ENCODE measurements around the gene OR51I1.

The OR51I1 gene

GRCh38 chr11:5441414-5441813, at the start of gene OR51I1:
TSS of gene OR51I1 (minus strand) at chr11:5441514. CDS start at chr11:5441514, 0 bp downstream.
- H3K36me3 Mint-ChIP-seq, result no peaks in the 10 kb centered on the region
- no peaks in the 10 kb centered on the region for H3K9me3 Mint-ChIP-seq
- H3K27me3 Mint-ChIP-seq, result peaks cover 15% of the 10 kb centered on the region
- H3K27ac Mint-ChIP-seq, result no peak within 1 kb of the TSS
- no peak within 1 kb of the TSS for H3K4me3 Mint-ChIP-seq
- no peaks in the 10 kb centered on the region for H3K4me1 Mint-ChIP-seq

GRCh38 chr11:5489576-5490357, 48.5 kb upstream of the OR51I1 start:
- H3K27ac Mint-ChIP-seq, result no peak overlapping the region
- no peak overlapping the region for H3K4me3 Mint-ChIP-seq
- no peaks in the 10 kb centered on the region for H3K9me3 Mint-ChIP-seq
- no peaks in the 10 kb centered on the region for H3K4me1 Mint-ChIP-seq
- no peaks in the 10 kb centered on the region for H3K36me3 Mint-ChIP-seq
- H3K27me3 Mint-ChIP-seq, result peaks cover 6% of the 10 kb centered on the region

GRCh38 chr11:5488798-5489399, 47.6 kb upstream of the OR51I1 start:
- no peak overlapping the region for H3K4me3 Mint-ChIP-seq
- H3K27ac Mint-ChIP-seq, result no peak overlapping the region
- H3K9me3 Mint-ChIP-seq, result no peaks in the 10 kb centered on the region
- peaks cover 5% of the 10 kb centered on the region for H3K27me3 Mint-ChIP-seq
- H3K36me3 Mint-ChIP-seq, result no peaks in the 10 kb centered on the region
- no peaks in the 10 kb centered on the region for H3K4me1 Mint-ChIP-seq

GRCh38 chr11:5488385-5488784, 47.1 kb upstream of the OR51I1 start, which contains the start of gene OR52D1:
TSS of gene OR52D1 (plus strand) at chr11:5488685. CDS start at chr11:5488707, 22 bp downstream.
- H3K9me3 Mint-ChIP-seq, result no peaks in the 10 kb centered on the region
- H3K27ac Mint-ChIP-seq, result no peak within 1 kb of the TSS
- no peaks in the 10 kb centered on the region for H3K36me3 Mint-ChIP-seq
- H3K27me3 Mint-ChIP-seq, result peaks cover 5% of the 10 kb centered on the region
- no peaks in the 10 kb centered on the region for H3K4me1 Mint-ChIP-seq
- no peak within 1 kb of the TSS for H3K4me3 Mint-ChIP-seq

GRCh38 chr11:5486421-5486820, 45.1 kb upstream of the OR51I1 start:
- Mint-ChIP-seq H3K4me3 (no peak overlapping the region), H3K4me1 (no peaks in the 10 kb centered on the region), H3K27ac (no peak overlapping the region), H3K27me3 (peaks cover 5% of the 10 kb centered on the region), H3K36me3 (no peaks in the 10 kb centered on the region), H3K9me3 (no peaks in the 10 kb centered on the region)

GRCh38 chr11:5486003-5486402, 44.7 kb upstream of the OR51I1 start:
- Mint-ChIP-seq H3K36me3 (no peaks in the 10 kb centered on the region), H3K4me3 (no peak overlapping the region), H3K4me1 (no peaks in the 10 kb centered on the region), H3K27me3 (peaks cover 5% of the 10 kb centered on the region), H3K27ac (no peak overlapping the region), H3K9me3 (no peaks in the 10 kb centered on the region)

GRCh38 chr11:5476186-5476819, 35.0 kb upstream of the OR51I1 start:
- Mint-ChIP-seq H3K27me3 (peaks cover 7% of the 10 kb centered on the region), H3K4me1 (no peaks in the 10 kb centered on the region)

GRCh38 chr11:5473921-5474320, 32.6 kb upstream of the OR51I1 start:
- Mint-ChIP-seq H3K27me3 (peaks cover 12% of the 10 kb centered on the region), H3K27ac (no peak overlapping the region), H3K36me3 (no peaks in the 10 kb centered on the region), H3K4me3 (no peak overlapping the region), H3K9me3 (no peaks in the 10 kb centered on the region), H3K4me1 (no peaks in the 10 kb centered on the region)

More at GRCh38 chr11:5476186-5476819, 35.0 kb upstream of the OR51I1 start:
- Mint-ChIP-seq H3K27ac (no peak overlapping the region), H3K4me3 (no peak overlapping the region), H3K36me3 (no peaks in the 10 kb centered on the region), H3K9me3 (no peaks in the 10 kb centered on the region)

- H3K27me3 Mint-ChIP-seq, result peaks cover 10% of the 10 kb centered on the region
- H3K4me1 Mint-ChIP-seq, result no peaks in the 10 kb centered on the region
- no peaks in the 10 kb centered on the region for H3K36me3 Mint-ChIP-seq
- H3K9me3 Mint-ChIP-seq, result no peaks in the 10 kb centered on the region
- H3K27ac Mint-ChIP-seq, result no peak overlapping the region
- no peak overlapping the region for H3K4me3 Mint-ChIP-seq
Observed at GRCh38 chr11:5467527-5467926, 26.2 kb upstream of the OR51I1 start.

GRCh38 chr11:5460983-5461621, 19.8 kb upstream of the OR51I1 start:
- H3K4me3 Mint-ChIP-seq, result no peak overlapping the region
- no peak overlapping the region for H3K27ac Mint-ChIP-seq
- H3K27me3 Mint-ChIP-seq, result peaks cover 3% of the 10 kb centered on the region
- no peaks in the 10 kb centered on the region for H3K9me3 Mint-ChIP-seq
- no peaks in the 10 kb centered on the region for H3K36me3 Mint-ChIP-seq
- peaks cover 4% of the 10 kb centered on the region for H3K4me1 Mint-ChIP-seq

- Mint-ChIP-seq H3K27me3 (no peaks in the 10 kb centered on the region), H3K4me1 (no peaks in the 10 kb centered on the region), H3K9me3 (no peaks in the 10 kb centered on the region), H3K4me3 (no peak overlapping the region), H3K27ac (no peak overlapping the region), H3K36me3 (no peaks in the 10 kb centered on the region)
Observed at GRCh38 chr11:5449432-5449831, 8.1 kb upstream of the OR51I1 start.

- no peaks in the 10 kb centered on the region for H3K9me3 Mint-ChIP-seq
- H3K4me1 Mint-ChIP-seq, result no peaks in the 10 kb centered on the region
- no peak within 1 kb of the TSS for H3K4me3 Mint-ChIP-seq
- no peak within 1 kb of the TSS for H3K27ac Mint-ChIP-seq
- peaks cover 2% of the 10 kb centered on the region for H3K27me3 Mint-ChIP-seq
- no peaks in the 10 kb centered on the region for H3K36me3 Mint-ChIP-seq
Observed at GRCh38 chr11:5449023-5449422, 7.7 kb upstream of the OR51I1 start, which contains the start of gene OR51I2. TSS of gene OR51I2 (plus strand) at chr11:5449323. CDS start at chr11:5453489, 4,166 bp downstream.

GRCh38 chr11:5443835-5444393, 2.6 kb upstream of the OR51I1 start:
- Mint-ChIP-seq H3K9me3 (no peaks in the 10 kb centered on the region), H3K4me1 (no peaks in the 10 kb centered on the region), H3K27ac (no peak overlapping the region), H3K4me3 (no peak overlapping the region), H3K36me3 (no peaks in the 10 kb centered on the region), H3K27me3 (peaks cover 15% of the 10 kb centered on the region)

- no peak overlapping the region for H3K27ac Mint-ChIP-seq
- H3K9me3 Mint-ChIP-seq, result no peaks in the 10 kb centered on the region
- H3K4me3 Mint-ChIP-seq, result no peak overlapping the region
- H3K36me3 Mint-ChIP-seq, result no peaks in the 10 kb centered on the region
- peaks cover 15% of the 10 kb centered on the region for H3K27me3 Mint-ChIP-seq
- H3K4me1 Mint-ChIP-seq, result no peaks in the 10 kb centered on the region
Observed at GRCh38 chr11:5423131-5423530, 18.2 kb downstream of the OR51I1 start.

GRCh38 chr11:5421811-5422210, 19.5 kb downstream of the OR51I1 start, which contains the start of gene OR51Q1:
TSS of gene OR51Q1 (plus strand) at chr11:5422111. CDS start at chr11:5422201, 90 bp downstream.
- H3K27me3 Mint-ChIP-seq, result peaks cover 11% of the 10 kb centered on the region
- H3K4me1 Mint-ChIP-seq, result no peaks in the 10 kb centered on the region
- no peaks in the 10 kb centered on the region for H3K36me3 Mint-ChIP-seq
- no peak within 1 kb of the TSS for H3K27ac Mint-ChIP-seq
- no peaks in the 10 kb centered on the region for H3K9me3 Mint-ChIP-seq
- no peak within 1 kb of the TSS for H3K4me3 Mint-ChIP-seq

All from activated naive CD4-positive, alpha-beta T cell treated with anti-CD3 and anti-CD28 coated beads, Interleukin-2, amount 50 U/mL, for 24 hours (primary cell).